HG03432 (cell line): Measurements from ENCODE around the gene IL12A.

ENCODE experiments used
- ATAC-seq: cut with Tn5 transposase; IDR thresholded peaks from one replicate; pipeline ENCODE4 v1.9.1; 2021; ENCODE audit warnings: mild to moderate bottlenecking, moderate library complexity; ENCODE audit not compliant: unreplicated experiment

Gene IL12A

DNA sequence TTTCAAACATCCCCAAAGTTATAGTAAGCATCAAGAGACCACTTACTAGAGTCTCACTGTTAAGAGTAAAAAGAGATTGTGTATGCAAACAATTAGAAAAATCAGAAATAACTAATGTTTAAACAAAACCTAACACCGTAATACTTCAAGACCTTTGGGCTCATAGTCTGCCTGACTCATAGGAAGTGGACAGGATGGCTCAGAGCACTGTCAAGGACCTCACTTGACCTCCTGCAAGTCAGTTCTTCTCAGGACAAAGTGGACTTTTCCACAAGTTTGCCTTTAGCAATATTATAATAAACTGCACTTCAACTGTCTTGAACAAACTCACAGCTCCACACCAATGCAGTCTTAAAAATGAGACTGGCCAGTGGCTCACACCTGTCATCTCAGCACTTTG lies 34.8 kb downstream of the IL12A start:
- ATAC-seq, result no peak

- ATAC-seq, result peak; percentile 91
Measured at GRCh38 chr3:160027541-160028195, 39.0 kb downstream of the IL12A start.

DNA sequence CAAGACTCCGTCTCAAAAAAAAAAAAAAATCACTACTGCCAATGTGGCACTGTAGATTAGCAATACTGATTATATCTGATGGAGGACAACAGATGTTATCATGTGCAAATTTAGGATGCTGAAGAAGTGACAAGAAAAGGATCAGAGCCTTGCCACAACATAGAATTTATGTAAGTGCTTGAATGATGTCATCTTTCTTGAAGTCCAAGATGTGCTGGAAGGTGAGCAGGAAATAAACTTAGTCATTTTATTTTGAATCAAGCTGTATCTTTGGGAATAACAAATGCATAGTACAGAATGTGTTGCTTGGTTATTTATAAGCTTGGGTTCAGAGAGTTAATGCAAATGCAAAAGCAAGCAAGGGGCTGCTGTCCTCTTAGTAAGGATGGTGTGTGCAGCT lies 47.1 kb downstream of the IL12A start:
- ATAC-seq, result no peak

DNA sequence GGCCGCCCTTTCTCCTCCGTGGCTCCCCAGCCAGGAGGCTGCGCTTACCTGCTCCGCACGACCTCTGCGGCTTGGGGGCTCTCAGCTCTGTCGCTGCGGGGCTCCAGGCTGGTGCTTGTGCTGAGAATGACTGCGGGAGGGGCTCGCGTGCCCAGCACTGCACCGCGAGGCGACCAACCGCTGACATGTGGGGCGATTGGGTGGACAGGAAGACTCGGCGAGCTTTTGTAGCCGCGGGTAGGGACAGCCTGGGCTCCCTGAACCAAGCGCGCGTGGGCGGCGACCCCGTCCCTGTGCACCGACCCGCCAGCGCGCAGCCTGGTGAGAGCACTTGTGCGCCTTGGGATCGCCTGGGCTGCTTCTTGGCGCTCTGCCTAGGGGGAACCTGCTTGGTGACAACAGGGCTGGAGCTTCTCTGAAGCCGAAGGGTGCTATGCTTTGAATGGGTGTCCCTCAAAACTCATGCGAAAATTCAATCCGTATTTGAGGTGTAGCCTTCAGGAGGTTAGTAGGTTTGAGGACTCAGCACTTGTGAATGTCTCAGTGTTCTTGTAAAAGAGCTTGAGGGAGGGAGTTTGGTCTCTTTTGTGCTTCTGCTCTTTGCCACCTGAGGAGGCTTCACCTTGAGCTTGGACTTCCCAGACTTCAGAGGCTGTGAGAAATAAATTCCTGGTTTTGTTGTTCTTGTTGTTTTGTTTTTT lies 50.4 kb downstream of the IL12A start:
- ATAC-seq, result peak; percentile 61

- no peak for ATAC-seq
Measured at GRCh38 chr3:160040181-160040580, 51.5 kb downstream of the IL12A start.

DNA sequence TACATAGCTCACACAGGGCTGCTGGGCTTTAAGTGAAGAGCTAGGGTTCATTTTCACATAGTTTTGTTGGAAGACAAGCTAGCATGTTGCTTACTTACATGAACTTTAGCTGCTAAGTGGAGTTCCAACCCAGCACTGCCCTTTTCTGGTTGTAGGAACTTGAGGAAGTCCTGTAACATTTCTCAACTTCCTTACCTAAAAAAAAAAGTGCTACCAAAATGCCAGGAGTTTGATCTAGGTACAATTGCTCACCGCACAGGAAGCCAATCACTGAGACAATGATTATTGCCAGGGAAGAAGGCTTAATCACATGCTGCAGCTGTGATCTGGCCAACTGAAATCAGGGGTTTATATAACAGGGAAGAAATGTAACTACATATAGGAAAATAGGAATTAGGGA lies 52.8 kb downstream of the IL12A start:
- ATAC-seq, result no peak

DNA sequence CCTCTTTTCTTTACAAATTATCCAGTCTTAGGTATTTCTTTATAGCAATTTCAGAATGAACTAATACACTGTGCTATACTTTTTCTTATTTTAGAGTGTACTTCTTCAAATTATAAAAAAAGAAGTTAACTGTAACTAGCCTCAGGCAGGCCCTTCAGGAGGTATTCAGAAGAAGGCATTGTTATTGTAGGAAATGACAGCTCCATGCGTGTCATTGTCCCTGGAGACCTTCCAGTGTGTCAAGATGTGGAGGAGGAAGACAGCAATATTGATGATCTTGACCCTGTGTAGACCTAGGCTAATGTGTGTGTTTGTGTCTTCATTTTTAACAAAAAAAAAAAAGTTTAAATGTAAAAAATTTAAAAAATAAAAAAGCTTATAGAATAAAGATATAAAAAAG lies 55.5 kb downstream of the IL12A start:
- no peak for ATAC-seq
